NCI-H526 treated with DMSO at 0.1 percent for 48 hours (cell line): ENCODE results near the gene LAP3.
"Not testable (repeated sequence)": the region's sequence is repeated elsewhere in the genome, so short reads cannot be mapped to it uniquely, and the experiment has no call there.

Experiments
- DNase-seq: peaks from one replicate; lab custom pipeline; 2025; lab: John Stamatoyannopoulos, UW

Gene LAP3

DNA sequence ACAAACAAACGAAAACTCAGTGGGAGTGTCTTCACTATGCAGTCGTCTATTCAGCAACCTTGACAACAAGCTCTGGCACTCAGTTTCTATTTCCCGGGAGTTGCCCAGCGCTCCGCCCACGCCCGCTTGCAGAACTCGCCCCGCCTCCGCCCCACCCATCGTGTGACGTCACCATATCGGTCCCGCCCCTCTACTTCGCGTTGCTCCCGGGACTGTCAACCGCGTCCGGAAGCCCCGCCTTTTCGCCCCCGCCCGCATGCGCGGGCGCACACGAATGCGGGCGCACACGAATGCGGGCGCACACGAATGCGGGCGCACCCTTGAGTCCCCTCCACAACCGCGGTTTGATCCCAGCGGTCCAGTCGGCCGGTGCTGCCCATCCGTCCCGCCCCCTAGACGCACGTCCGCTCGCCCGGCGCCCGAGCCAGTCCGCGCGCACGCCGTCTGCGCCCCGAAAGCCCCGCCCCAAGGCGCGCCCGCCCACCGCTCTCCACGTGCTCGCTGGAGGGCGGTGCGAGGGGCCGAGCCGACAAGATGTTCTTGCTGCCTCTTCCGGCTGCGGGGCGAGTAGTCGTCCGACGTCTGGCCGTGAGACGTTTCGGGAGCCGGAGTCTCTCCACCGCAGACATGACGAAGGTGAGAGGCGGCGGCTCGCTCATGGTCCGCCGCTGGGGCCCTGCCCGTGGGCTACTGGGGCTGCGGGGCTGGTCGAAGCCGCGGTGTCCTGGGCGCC lies at the start of gene LAP3:
LAP3 (plus strand) TSS at position 267 of the 733 bp plus-strand sequence; CDS start at position 535, 268 bp downstream.
- peak; percentile 86 for DNase-seq

DNA sequence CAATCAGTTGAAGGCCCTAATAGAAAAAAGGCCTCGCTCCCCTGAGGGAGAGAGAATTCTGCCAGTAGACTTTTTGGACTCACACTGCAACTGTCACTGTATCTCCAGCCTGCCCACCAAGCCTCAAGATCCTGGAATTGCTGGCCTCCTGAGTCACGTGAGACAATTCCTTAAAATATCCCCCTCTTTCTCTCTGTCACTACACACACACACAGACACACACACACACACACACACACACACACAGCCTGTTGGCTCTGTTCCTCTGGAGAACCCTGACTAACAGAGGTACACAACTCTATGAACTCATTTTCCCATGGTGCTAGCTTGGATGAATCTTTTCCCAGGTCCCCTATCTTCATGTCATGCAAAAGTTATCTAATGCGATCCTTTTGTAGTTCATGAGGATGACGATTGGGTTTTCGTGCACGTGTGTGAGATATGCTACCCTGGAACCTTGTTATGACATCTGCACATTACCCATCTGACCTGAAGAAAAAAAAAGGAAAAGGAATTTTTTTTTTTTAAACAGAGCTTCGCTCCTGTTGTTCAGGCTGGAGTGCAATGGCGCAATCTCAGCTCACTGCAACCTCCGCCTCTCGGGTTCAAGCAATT lies 48.3 kb upstream of the LAP3 start:
- DNase-seq, result no peak

DNA sequence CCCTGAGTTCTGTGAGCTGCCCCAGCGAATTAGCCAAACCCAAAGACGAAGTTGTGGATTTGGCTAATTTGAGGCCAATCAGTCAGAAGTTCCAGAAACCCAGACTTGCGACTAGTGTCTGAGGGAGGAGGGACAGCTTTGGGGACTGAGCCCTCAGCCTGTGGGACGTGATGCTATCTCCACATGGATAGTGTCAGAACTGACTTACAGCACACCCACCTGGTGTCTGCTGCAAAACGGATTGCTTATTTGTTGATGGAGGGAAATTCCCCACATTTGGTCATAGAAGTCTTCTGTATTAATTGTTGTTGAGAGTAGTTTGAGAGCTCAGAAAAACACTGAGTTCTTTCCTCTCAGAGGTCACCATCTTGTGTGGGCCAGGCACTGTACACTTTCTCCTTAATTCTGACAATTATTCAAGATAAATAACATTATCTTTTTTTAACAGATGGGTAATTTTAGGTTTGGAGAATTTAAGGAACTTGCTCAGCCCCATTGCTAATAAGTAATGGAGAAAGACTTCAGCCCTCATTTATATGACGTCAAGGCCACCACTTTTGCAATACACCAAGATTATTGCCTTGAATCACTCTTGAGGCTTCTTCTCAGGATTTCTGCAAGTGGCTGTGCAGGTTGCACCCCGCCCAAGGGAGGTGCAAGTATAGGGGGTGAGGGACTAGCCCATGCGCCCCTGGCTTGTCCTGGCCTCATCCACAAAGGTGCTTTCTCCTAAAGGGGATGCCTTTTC lies 45.3 kb upstream of the LAP3 start:
- no peak for DNase-seq

DNA sequence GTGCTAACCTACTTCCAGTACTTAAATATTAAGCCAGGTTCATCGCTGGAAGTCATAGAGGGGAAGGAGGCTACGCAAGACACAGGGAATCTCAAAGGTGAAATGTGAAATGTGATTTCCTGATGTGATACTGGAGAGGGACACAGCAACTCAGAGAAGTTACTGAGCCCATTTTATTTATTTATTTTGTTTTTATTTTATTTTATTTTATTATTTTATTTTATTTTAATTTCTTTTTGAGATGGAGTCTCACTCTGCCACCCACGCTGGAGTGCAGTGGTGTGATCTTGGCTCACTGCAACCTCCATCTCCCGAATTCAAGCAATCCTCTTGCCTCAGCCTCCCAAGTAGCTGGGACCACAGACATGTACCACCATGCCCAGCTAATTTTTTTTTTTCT lies 42.3 kb upstream of the LAP3 start:
- no peak for DNase-seq

DNA sequence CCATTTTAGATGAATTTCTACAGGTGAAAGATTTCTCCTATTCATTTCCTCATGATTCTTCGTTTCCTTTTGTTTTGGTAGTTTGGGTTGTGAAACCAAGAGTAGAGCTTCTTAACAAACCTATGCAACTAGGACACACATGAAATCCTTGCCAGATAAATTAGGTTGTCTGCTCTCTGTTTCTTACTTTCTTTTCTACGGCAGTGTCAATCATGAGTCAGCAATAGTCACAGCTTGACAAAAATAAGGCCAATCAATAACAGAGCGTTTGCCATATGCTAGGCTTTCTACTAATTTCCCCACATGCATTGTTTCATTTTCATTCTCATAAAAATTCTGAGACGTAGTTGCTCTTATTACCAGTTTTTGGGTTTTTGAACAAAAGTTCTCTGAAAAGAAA lies 41.8 kb upstream of the LAP3 start:
- no peak for DNase-seq

DNA sequence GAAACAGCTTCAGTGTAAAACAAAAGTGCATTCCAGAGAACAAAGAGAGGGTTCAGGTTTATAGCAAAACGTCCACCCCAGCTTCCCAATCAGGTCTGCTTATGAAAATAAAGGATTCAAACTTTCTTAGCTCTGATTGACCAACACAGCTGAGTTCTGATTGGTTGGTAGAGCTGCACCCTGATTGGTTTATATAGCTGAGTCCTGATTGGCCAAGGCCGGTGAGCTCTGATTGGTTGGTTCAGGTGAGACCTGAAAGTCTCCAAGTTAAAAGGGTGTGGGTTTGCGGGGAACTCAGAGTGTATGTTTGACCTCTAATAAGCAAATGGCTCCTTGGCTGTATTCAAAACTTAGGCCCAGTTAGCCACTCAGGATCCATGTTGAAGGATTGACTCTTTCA lies 41.1 kb upstream of the LAP3 start:
- DNase-seq, result no peak

DNA sequence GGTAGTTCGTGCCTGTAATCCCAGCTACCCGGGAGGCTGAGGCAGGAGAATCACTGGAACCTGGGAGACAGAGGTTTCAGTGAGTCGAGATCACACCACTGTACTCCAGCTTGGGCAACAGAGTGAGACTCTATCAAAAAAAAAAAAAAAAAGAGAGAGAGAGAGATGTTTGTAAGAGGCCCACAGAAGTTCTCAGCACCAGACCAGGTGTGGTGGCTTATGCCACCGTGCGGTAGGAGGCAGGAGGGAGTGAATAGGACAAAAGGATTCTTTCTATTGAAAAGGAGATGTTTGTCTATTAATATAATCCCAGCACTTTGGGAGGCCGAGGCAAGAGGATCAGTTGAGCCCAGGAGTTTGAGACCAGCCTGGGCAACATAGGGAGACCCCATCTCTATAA lies 39.9 kb upstream of the LAP3 start:
- DNase-seq, result not testable (repeated sequence)

DNA sequence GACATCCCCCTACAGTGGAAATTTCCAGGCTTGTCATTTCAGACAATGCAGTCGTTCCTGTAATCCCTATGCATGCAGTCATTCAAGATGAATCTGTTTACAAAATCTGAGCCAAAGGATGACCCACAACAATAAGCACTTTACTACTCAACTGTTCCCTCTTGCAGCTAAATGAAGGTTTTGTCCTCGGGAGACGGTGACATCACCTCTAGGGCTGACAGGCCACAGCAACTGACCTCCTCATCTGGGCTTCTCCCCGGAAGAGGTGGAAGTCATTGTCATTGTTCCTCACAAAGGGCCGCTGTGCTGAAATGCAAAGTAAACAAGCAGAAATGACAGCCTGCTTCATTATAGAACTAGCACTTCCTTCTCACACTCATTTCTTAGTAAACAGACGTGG lies 32.8 kb upstream of the LAP3 start:
- DNase-seq, result no peak

DNA sequence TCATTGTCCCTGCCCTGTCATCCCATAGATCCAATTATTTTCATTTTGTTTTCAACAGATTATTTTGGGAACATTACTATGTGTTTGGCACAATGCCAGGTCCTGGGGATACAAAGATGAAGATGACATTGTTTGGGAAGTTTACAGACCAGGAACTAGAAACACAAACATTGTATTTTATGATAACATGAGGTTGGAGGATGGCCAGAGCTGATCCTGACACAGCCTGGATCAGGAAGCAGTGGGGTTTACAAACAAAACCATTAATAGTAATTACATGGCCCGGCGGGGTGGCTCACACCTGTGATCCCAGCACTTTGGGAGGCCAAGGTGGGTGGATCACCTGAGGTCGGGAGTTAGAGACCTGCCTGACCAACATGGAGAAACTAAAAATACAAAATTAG lies 32.2 kb upstream of the LAP3 start:
- no peak for DNase-seq

DNA sequence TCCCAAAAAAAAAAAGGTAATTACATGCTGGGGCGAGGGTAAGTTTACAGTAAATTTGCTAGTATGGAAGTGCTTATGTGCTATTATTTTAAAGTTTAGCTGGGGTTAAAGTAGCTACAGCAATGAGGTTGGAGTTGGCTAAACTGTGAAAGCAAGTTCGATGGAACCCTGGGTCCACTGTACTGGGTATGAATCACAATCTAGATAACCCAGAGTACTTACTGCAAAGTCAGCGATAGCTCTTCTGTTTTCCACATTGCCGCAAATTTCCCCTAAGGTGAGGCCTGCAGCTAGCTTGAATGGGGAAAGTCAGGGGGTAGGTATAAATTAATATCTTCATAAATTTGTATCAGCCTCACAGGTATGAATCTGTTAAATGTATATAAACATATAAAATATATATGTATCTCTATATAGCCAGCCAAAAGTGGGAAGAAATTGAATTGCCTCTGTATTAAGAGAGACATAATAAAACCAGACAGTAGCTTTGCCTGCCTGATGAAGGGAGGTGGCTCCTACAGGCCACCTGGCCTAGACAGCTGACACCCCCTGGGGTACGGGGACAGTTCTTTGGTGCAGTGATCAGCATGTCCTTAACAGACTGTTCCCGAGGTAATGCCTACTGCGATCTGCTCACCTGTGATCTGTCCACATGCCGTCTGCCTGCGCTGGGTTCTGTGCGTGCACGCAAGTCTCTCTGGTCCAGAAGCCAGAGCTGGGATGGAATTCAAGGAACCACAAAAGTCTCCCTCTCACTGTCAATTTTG lies 31.4 kb upstream of the LAP3 start:
- DNase-seq, result no peak

DNA sequence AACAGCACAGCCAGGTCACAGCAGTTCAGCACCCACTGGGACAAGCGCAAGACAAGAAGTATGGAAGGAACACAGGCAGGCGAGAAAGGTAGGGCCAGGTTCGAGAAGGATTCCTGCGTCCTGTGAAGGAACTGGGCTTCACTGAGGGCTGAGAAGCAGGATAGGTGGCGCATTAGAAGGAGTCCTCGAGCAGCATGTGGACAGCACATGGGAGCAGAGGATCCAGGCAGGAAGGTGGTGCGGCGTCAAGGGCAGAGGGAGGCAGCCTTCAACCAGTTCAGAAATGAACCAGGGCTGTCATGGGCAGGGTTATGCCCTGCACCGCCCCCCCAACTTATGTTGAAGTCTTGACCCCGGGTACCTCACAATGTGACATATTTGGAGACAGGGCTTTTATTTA lies 30.8 kb upstream of the LAP3 start:
- DNase-seq, result no peak

DNA sequence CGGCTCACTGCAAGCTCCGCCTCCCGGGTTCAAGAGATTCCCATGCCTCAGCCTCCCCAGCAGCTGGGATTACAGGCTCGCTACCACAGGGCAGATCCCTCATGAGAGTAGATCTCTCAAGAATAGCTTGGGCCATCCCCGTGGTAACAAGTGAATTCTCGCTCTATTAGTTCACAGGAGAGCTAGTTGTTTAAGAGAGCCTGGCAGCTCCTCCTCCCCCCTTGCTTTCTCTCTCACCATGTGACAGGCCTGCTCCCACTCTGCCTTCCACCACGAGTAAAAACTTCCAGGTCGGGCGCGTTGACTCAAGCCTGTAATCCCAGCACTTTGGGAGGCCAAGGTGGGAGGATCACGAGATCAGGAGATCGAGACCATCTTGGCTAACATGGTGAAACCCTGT lies 30.3 kb upstream of the LAP3 start:
- no peak for DNase-seq

DNA sequence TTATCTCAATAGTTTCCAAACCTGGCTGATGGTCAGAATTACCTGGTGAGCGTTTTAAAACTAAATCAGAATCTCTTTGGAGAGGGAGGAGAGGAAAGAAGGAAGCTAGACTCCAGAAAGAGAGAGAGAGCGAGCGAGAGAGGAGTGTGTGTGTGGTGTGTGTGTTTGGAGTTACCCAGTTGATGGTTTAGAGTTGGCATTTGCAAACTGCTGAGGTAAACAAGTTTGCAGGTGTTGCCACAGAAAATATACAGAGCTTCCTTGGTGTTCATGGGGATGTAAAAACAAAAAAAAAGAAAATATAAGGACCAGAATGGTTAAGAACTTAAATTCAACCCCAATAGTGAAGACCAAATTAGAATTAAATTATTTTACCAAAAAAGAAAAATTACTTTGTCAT lies 26.4 kb upstream of the LAP3 start:
- no peak for DNase-seq

DNA sequence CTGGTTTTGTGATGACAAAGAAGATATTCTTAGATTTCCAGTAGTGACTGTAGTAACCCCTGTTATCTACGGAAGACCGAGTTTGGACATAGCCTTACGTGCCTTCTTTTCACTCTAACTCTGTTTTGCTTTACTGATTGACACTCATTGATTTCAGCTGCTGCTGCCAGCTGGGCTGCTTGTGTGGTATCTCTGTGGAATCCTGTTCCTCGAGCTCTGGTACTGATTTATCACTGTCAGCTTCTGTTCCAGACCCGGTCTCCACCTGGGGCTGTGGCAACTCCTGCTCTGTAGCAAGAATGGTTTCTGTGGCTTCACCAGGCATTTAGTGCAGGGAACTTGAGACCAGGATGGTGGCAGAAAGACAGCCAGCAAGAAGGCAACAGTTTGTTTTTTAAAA lies 24.6 kb upstream of the LAP3 start:
- no peak for DNase-seq

DNA sequence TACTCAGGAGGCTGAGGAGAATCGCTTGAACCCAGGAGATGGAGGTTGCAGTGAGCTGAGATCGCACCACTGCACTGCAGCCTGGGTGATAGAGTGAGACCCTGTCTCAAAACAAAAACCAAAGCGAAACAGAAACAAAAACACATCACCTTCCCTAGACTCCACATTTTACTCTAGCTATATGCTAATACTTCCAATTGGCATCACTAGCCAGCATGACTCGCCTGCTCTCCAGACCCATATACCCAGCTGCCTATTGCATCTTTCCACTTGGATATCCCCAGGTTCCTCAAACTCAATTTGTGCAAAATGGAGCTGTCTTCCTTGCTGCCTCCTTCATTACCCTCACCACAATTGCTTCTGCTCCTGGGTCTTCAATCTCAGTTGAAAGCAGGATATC lies 22.4 kb upstream of the LAP3 start:
- DNase-seq, result no peak

DNA sequence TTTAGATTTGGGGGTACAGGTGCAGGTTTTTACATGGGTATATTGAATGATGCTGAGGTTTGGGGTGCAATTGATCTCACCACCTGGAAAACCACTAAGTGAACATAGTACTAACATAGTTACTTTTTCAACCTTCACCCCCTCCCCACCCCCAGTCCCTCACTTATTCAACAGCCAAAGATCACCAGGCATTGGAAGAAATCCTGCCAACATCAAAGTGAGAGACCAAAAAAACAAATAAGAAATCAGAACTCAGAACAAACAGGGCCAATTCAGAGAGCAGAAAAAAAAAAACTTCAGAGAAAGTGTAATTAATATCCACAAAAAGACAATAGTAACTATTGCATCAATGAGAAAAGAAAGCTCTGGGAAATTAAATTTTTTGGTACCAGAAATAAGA lies 20.5 kb upstream of the LAP3 start:
- DNase-seq, result no peak

DNA sequence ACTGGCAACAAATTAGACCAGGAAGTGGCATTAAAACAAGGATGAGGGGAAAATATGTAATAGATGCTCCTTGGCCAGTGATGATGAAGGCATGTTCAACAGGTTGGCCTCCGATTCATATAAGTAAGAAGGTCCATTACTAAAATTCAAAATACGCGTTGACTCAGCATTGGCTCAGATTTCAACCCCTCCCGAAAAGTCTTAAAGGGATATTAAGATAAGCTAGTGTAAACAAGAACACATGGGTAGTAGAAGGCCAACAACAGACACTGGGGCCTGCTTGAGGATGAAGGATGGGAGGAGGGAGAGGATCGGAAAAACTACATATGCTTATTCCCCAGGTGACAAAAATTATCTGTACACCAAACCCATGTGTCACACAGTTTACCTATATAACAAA lies 19.1 kb upstream of the LAP3 start:
- no peak for DNase-seq

DNA sequence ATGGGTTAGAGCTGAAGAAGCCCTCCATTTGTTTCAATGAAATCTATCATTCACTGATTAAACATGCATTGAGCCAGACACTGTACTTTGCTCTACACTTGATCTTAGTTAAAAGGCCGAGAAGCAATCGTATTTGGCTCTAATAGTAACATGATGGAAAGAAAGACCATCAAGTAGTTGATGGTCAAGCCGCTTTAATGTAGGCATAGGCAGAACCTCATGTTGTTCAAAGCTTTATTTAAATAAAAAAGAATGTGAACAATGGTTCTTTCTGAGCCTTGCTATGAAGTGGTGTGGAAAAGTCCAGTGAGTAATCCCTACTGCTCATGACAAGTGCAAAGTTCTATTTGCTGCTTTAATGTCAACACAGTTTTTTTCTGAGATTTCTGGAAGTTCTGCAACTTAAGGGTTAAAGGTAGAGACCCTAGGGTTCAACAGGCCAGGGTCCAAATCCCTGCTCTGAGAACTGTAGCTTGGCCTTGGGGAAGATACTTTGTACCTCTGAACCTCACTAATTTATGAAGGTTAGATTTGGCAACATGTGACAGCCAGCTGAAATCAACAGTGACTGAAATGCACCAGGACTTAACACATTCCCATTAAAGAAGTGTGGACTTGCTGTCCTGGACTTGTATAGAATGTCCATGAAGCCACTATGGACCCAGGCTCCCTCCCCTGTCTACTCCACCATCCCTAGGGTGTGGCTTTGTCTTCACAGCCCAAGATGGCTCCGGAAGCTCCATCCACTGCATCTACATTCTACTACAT lies 17.9 kb upstream of the LAP3 start:
- no peak for DNase-seq

DNA sequence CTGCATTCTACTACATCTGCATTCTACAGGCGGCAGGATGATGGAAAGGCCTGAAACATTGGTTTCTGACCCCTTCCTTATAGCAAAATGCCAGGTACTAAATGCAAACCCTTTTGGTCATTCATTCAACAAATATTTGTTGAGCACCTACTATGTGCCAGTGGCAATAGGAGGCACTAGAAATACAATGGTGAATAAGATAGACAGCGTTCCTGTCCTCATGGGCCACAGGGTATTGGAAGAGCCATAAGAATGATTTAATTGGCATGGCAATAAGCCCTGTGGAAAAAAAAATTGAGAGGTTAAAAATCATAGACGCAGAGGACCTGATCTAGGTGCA lies 17.3 kb upstream of the LAP3 start:
- DNase-seq, result no peak

DNA sequence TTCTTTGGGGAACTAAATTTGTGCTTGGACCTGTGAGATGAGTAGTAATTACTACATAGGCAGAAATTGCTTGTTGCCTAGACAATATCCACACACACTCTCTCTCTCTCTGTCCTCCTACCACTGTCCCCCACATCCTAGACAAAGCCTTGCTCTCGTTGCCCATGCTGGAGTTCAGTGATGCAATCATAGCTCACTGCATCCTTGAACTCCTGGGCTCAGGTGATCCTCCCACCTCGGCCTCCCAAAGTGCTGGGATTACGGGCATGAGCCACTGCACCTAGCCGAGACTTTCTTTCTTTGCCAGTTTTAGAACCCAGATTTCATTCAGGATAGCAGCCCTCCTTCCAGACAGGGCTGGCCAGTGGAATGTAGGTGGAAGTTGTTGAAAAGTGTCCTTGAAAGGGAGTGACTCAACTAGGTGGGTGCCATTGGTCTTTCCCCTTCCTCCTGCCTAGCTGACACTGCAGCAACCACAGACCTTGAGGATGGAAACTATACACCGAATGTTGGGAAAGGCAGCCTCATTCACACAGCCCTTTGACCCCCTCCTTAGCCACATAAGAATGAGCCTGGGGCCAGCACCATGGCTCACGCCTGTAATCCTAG lies 16.8 kb upstream of the LAP3 start:
- DNase-seq, result no peak

DNA sequence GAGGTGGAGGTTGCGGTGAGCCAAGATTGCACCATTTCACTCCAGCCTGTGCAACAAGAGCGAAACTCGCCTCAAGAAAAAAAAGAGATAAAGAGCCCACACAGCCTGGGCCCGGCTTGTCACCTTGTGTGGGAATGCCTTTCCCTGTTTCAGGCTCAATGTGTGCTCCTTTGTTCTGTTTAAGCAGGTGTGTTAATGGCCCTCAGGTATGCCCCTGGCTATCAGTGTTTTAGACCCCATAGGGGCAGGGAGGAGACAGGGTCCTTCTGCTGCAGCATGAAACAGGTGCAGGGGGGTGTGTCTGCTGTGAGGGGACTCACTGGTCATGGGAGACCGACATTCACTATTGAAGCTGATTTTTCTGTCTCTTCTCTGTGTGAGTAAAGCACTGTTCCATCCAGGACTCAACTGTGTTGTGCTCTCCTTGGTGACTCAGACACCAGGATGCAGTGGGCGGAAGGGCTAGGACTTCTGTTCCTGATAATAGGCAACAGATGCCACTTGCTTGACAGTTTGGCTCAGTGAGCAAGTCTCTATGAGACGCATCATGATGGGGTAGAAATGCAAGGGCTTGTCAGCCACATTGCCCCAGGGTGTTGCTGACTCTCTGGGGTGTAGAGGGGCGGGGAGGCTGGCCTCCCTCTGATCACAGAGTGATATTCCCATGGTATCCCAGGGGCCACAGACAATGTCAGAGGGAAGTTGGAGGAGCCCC lies 15.6 kb upstream of the LAP3 start:
- no peak for DNase-seq
